Activated CD8-positive, alpha-beta memory T cell treated with anti-CD3 and anti-CD28 coated beads for 24 hours (primary cell): ENCODE measurements around the gene LHFPL6.

ENCODE experiments used
- DNase-seq: peaks from one replicate; pipeline ENCODE4 v3.0.0-alpha.2; 2020

LHFPL6 gene

DNA sequence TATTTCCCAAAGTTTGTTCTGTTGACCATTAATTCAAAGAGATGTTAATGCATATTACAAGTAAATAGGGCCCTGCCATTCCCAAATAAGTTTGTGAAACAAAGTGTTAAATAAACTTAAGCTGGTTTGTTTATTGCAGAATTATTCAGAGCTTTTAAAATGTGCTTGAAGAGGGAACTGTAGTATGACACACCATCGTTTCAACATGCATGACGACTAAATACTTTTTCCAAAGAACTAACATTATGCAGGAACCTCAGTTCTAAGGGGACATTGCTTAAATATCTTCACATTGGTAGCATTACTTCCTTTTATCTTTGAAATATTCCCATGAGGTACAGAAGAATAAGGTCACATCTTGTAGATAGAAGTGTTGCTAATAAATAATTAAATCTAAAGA is 14.6 kb downstream of the LHFPL6 start:
- no peak for DNase-seq

DNA sequence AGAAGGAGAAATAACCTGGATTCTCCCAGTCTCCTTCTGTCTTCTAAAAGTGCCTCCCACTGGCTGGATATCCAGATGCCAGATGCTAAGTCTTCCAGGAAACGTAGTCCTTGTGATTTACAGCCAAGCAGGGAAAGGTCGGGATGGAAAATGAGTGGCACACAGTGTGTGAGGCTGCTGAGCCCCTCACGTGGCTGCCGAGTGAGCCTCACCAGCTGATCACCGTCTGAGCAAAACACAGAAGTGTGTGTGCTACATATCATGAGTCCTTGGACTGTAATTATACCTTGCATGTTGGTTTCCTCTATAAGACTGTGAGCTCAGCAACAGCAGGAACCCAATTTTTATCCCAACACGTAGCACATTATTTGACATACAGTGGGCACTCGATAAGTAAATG is 15.1 kb downstream of the LHFPL6 start:
- no peak for DNase-seq

DNA sequence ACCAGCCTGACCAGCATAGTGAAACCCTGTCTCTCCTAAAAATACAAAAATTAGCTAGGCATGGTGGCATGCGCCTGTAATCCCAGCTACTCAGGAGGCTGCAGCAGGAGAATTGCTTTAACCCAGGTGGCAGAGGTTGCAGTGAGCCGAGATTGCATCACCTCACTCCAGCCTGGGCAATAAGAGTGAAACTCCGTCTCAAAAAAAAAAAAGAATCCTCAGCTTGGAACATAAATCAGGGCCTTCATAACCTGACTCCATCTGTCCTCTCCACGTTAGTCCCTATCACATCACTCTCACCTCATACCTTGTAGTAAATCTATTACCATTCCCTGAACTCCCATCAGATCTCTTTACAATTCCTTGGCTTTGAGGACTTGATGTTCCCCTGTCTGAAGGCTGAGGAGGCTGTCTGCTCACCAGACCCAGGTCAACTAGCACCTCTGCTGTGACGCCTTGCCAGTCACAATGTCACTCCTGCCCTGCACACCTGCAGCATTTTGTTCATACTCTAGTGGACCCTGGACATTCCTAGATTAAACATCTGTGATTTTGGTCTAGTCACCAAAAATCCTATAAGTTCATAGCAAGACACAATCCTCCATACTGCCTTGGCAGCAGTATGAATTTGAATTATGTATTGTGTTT is 15.9 kb downstream of the LHFPL6 start:
- DNase-seq = no peak

DNA sequence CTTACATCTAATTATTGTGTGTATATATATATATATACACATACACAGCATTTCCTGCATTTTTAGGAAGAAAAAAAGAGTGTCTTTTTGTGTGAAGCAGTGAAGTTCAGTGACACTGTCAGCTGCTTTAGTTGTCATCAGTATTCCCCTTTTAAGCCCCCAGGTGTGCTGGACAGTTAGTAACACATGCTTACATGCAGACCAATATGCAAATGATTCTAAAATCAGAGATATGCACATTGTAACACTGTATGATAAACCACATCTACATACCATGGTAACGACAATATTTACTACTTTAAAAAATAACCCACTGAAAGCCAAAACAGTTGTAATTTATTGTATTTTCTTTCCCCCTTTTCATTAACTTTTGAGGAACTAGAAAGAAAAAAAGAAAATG is 16.8 kb downstream of the LHFPL6 start:
- no peak for DNase-seq

DNA sequence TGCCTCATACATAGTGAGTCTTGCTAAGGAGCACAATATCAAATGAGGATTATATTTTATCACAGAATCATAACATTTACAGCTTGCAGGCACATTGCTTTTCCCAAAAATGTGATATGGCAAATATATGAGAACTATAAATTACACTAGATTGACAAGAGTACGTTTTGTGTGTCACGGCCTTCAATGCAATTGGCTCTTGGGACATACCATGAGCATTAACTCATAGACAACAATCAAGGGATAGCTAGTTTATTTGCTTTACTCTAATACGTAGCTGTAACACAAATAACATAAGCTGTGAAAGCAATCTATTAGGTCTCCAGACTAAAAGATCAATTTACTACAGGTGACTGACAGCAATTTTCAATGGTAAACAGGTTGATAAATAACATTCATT is 17.8 kb downstream of the LHFPL6 start:
- DNase-seq = no peak

GRCh38 chr13:39580881-39581575 is 22.0 kb downstream of the LHFPL6 start:
- DNase-seq = no peak

GRCh38 chr13:39578821-39579291 is 24.1 kb downstream of the LHFPL6 start:
- DNase-seq = no peak

DNA sequence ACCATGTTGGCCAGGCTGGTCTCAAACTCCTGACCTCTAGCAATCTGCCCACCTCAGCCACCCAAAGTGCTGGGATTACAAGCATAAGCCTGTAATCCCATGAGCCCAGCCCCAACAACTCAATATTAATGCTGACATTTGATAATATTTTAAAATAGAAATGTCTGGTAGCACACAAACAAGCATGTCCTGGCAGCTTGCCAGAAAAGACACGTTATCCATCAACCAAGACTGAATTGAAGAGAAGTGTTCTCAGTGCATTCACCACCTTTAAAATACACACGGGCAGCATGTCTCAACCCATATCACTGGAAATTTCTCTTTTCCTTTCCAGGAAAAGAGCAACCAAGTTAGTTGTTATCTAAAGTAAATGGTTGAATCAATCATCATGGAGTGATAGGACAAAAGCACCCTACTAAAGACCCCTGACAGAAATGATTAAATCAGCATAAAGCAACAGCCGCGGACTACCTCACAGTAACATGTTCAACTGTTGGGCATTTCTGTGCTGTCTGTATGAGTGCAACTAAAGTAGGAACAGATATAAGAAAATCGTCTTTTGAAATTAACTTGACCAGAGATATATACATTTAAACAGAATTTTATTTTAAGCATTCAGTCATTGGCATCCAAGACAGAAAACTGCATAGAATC is 25.0 kb downstream of the LHFPL6 start:
- DNase-seq = no peak

GRCh38 chr13:39577203-39577602 is 25.8 kb downstream of the LHFPL6 start:
- DNase-seq = no peak

- no peak for DNase-seq
Observed at GRCh38 chr13:39575641-39576238, 27.3 kb downstream of the LHFPL6 start.

DNA sequence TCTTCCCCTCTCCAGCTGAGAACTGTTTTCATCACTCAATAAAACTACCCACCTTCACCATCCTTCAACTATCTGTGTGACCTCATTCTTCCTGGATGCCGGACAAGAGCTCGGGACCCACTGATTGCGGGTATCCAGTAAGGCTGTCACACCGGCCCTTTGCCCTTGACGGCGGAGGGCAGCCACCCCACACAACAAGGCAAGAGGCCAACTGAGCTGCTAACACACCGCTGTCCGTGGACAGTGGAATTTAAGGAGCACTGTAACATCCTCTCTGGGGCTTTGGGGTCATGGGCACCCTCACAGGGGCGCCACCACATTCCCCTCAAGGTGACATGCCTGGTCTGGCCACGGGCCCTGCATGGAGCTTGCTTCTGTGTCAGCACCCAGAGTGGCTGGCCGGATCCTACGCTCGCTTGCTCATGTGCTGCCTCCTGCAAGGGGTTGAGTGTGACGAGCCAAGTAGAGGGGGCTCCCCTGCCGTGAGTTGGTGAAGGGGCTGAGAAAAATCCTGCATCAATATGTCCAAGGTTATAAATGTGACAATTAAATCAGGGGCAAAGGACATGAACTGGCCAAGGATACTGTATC is 31.4 kb downstream of the LHFPL6 start:
- no peak for DNase-seq

- no peak for DNase-seq
Observed at GRCh38 chr13:39567569-39567968, 35.4 kb downstream of the LHFPL6 start.

- no peak for DNase-seq
Observed at GRCh38 chr13:39566216-39566869, 36.6 kb downstream of the LHFPL6 start.

- DNase-seq = no peak
Observed at GRCh38 chr13:39565036-39565949, 37.7 kb downstream of the LHFPL6 start.

DNA sequence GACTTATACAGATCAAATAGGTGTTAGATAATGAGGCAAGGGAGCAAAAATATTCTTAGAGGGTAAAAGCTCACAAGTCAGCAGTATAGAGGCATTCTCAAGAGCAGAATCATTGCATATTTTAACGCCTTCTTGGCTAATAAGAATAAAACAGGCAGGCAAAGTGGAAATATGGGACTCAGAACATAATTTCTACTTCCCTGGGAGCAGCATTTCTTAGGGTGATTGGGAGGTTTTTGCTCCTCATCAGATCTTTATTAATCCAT is 39.6 kb downstream of the LHFPL6 start:
- no peak for DNase-seq

GRCh38 chr13:39561971-39562370 is 41.0 kb downstream of the LHFPL6 start:
- DNase-seq = no peak

DNA sequence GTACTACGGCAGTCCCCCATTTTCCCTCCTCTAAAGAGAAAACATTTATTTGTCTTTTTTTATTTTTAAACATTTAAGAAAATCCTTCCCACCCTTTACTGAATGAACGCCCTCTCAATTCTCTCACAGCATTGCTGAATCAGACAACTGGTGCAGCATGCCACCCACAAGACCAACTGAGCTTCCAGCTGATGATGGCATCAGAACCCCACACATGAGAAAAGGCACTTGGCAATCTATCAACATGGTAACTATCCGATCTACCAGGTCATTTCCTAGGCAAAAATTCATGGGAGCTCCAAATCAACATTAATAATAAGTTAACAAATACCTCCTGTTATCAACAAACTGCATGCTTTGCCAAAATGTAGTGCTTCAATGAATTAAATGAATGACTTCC is 43.1 kb downstream of the LHFPL6 start:
- DNase-seq = no peak

- no peak for DNase-seq
Observed at GRCh38 chr13:39557285-39557955, 45.6 kb downstream of the LHFPL6 start.

DNA sequence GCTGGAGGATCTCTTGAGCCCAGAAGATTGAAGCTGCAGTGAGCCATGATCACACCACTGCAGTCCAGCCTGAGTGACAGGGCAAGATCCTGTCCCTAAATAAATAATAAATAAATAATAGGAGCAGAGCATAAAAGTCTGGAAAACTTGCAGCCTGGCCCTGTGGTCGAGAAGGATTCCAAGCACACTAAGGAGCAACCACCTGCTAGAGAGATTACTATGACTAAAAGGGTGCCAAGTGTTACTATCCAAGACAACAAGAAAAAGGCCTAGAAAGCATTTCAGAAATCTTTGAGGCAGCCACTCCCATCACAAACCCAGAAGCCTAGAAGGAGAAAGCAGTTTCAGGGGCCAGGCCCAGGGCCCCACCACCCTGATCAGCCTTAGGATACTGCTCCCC is 46.1 kb downstream of the LHFPL6 start:
- no peak for DNase-seq

GRCh38 chr13:39554371-39554770 is 48.6 kb downstream of the LHFPL6 start:
- DNase-seq = no peak

DNA sequence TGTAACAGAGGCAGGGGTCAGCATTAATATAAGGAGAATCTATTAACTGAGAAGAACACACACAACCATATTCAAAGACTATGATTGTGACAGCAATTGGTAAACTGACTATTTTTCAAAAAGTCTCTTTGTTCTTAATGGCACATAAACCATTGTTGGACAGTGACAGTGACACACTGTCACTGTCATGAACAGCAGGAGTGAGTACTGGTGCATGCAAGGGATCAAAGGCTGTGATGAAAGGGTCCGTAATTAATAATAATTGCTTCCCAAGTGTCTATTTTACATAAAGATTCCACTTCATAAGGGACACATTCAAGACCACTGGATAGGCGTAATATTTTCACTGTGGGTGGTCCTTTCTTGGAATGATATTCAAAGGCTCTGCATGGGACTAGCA is 50.7 kb downstream of the LHFPL6 start:
- no peak for DNase-seq
